ENCODE measurements around the gene GLT8D2. TPM values are rescaled to one million over a fixed set of nuclear protein-coding genes. Genes with fewer than 3 reads are reported as not detected.

GLT8D2 gene
- total and polyA plus RNA-seq, 3 donors from 2014 or later: 5.7 to 17.3 (median 8.1) TPM

DNA sequence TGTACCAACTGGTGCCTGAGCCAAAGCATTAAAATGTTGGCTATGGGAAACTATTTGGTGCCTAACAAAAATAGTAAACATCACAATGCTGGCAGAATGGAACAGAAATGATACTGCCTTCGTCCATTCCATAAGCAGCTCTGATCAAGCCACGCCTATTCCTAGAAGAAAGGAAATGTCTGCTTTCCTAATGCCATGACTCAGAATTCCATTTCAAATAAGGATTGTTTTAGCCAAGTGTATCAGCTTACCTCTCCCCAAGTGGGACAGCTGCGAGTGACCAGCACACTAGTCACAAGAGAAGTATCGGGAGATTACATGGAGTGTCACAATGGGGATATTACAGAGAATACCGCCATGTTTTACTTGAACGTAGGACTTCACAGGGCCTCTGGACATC is 38.7 kb downstream of the GLT8D2 start:
- Histone ChIP-seq H3K27ac (no peak overlapping the region), H3K27me3 (no peaks in the 10 kb centered on the region), H3K9me3 (no peaks in the 10 kb centered on the region), H3K4me3 (no peak overlapping the region), H3K4me1 (no peaks in the 10 kb centered on the region), H3K36me3 (ENCODE audit: low read depth, missing control alignments) (no peaks in the 10 kb centered on the region)
- intact Hi-C loops (cut with DNase I; ENCODE audit: low total_unique reads): no loop called here
- DNase-seq: no peak
- WGBS, 2 donors: 78% methylated on average over 6 of the region's 6 CpGs
- TF ChIP-seq POLR2A (IDR thresholded peaks at IDR 0.05) (no peak), CTCF (IDR thresholded peaks at IDR 0.05) (no peak)

GRCh38 chr12:104010606-104011169 is 39.3 kb downstream of the GLT8D2 start:
- TF ChIP-seq POLR2A (IDR thresholded peaks at IDR 0.05) (no peak), CTCF (IDR thresholded peaks at IDR 0.05) (no peak)
- H3K36me3 ChIP-seq (ENCODE audit: low read depth, missing control alignments): no peaks in the 10 kb centered on the region
- WGBS, 2 donors: 92 to 94% methylated on average over 2 of the region's 2 CpGs
- H3K27ac ChIP-seq: no peak overlapping the region
- intact Hi-C loops (cut with DNase I; ENCODE audit: low total_unique reads): no loop called here
- no peak overlapping the region for H3K4me3 ChIP-seq
- H3K9me3 ChIP-seq: no peaks in the 10 kb centered on the region
- H3K4me1 ChIP-seq: no peaks in the 10 kb centered on the region
- no peaks in the 10 kb centered on the region for H3K27me3 ChIP-seq
- DNase-seq: no peak

- Histone ChIP-seq H3K4me3 (no peak overlapping the region), H3K9me3 (no peaks in the 10 kb centered on the region), H3K4me1 (no peaks in the 10 kb centered on the region), H3K27ac (no peak overlapping the region), H3K27me3 (no peaks in the 10 kb centered on the region), H3K36me3 (ENCODE audit: low read depth, missing control alignments) (no peaks in the 10 kb centered on the region)
- DNase-seq: no peak
- intact Hi-C loops (cut with DNase I; ENCODE audit: low total_unique reads): no loop called here
- TF ChIP-seq CTCF (IDR thresholded peaks at IDR 0.05) (no peak), POLR2A (IDR thresholded peaks at IDR 0.05) (no peak)
- WGBS, 2 donors: 82 to 84% methylated on average over 4 of the region's 4 CpGs
Observed at GRCh38 chr12:104010121-104010520, 39.9 kb downstream of the GLT8D2 start.

DNA sequence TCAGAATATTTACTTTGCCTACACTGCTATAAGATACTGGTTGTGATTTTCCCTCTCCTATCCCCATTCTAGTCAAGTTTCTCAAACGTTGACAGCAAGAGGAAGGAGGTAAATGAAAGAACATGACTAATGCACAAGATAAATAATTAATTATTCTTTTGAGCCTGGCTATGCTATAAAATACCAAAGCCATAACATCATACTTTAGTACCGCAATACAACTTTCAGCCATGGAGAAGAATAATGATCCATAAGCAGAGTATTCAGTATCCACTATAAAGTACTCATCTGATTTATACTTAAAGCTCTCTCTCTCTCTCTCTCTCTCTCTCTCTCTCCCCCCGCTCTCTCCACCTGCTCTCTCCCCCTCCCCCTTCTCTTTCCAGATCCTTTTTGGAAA is 43.1 kb downstream of the GLT8D2 start:
- WGBS, 2 donors: 61 to 72% methylated on average over 3 of the region's 3 CpGs
- H3K4me1 ChIP-seq: no peaks in the 10 kb centered on the region
- H3K27ac ChIP-seq: no peak overlapping the region
- no peaks in the 10 kb centered on the region for H3K27me3 ChIP-seq
- no peak for DNase-seq
- TF ChIP-seq CTCF (IDR thresholded peaks at IDR 0.05) (no peak), POLR2A (IDR thresholded peaks at IDR 0.05) (no peak)
- intact Hi-C loops (cut with DNase I; ENCODE audit: low total_unique reads): no loop called here
- no peaks in the 10 kb centered on the region for H3K9me3 ChIP-seq
- no peak overlapping the region for H3K4me3 ChIP-seq
- H3K36me3 ChIP-seq (ENCODE audit: low read depth, missing control alignments): no peaks in the 10 kb centered on the region

- WGBS, 2 donors: 80 to 81% methylated on average over 2 of the region's 2 CpGs
- Histone ChIP-seq H3K4me3 (no peak overlapping the region), H3K4me1 (no peaks in the 10 kb centered on the region), H3K27me3 (no peaks in the 10 kb centered on the region), H3K9me3 (no peaks in the 10 kb centered on the region), H3K27ac (no peak overlapping the region), H3K36me3 (ENCODE audit: low read depth, missing control alignments) (no peaks in the 10 kb centered on the region)
- intact Hi-C loops (cut with DNase I; ENCODE audit: low total_unique reads): no loop called here
- DNase-seq: no peak
- TF ChIP-seq POLR2A (IDR thresholded peaks at IDR 0.05): no peak
- no peak for TF ChIP-seq CTCF (IDR thresholded peaks at IDR 0.05)
Observed at GRCh38 chr12:104003596-104003995, 46.4 kb downstream of the GLT8D2 start.

Data from testis (tissue), 3 donors.